ENCODE measurements around the gene ESX1.

DNA sequence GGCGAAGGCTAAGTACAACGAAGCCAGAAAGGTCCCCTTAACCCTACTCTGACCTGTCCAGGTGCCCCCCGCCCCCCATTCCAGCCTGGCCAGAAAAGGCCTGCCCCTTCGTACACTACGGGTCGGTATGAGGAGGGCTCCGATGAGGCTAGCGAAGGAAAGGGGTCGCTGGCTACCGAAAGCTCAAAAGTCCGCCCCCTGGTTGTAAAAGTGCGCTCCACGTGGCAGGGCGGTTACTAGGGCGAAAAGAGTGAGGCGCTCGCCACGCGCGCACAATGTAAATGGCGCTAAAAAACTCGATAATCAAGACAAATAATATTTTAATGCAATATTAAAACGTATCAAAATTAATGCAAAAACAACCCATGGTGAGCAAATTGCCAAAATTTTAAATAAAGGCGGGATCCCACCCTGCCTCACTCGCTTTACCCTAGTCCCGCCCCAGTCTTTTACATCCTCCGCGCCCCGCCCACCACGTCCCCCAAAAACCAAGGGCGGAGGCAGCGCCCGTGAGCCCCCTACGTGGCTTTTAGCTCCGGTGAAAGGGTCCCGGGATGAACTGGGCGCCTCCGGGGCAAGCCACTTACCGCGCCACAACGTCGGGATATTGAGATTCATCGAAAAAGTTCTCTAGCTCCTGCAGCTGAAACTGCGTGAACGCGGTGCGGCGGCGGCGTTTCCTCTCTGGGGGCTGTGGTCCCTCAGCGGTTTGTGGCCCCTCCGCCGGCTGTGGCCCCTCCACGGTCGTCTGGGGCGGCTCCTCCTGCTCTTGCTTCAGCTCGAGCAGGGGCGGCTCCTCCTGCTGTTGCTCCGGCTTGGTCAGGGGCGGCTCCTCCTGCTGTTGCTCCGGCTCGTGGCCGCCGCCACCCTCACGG, 929 bp downstream of the ESX1 start:
- no peak for TF ChIP-seq SIN3A (IDR thresholded peaks at IDR 0.05; ENCODE audit: borderline replicate concordance, insufficient read depth, low read length)
- TF ChIP-seq, protein P1, sequence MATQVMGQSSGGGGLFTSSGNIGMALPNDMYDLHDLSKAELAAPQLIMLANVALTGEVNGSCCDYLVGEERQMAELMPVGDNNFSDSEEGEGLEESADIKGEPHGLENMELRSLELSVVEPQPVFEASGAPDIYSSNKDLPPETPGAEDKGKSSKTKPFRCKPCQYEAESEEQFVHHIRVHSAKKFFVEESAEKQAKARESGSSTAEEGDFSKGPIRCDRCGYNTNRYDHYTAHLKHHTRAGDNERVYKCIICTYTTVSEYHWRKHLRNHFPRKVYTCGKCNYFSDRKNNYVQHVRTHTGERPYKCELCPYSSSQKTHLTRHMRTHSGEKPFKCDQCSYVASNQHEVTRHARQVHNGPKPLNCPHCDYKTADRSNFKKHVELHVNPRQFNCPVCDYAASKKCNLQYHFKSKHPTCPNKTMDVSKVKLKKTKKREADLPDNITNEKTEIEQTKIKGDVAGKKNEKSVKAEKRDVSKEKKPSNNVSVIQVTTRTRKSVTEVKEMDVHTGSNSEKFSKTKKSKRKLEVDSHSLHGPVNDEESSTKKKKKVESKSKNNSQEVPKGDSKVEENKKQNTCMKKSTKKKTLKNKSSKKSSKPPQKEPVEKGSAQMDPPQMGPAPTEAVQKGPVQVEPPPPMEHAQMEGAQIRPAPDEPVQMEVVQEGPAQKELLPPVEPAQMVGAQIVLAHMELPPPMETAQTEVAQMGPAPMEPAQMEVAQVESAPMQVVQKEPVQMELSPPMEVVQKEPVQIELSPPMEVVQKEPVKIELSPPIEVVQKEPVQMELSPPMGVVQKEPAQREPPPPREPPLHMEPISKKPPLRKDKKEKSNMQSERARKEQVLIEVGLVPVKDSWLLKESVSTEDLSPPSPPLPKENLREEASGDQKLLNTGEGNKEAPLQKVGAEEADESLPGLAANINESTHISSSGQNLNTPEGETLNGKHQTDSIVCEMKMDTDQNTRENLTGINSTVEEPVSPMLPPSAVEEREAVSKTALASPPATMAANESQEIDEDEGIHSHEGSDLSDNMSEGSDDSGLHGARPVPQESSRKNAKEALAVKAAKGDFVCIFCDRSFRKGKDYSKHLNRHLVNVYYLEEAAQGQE (IDR thresholded peaks at IDR 0.05; ENCODE audit: insufficient read depth in 1 of 2, low read depth in 2 of 2, low read length in 2 of 2) = no peak

Measured in PFSK-1 (cell line).